Activated CD4-positive, alpha-beta T cell treated with anti-CD3 and anti-CD28 coated beads, Interleukin-2, amount 10 ng/mL, durations not matched to agents 24 days and 14 days (primary cell): ENCODE measurements around the gene RHOH. TPM values are rescaled to one million over a fixed set of nuclear protein-coding genes. Genes with fewer than 3 reads are reported as not detected.
A peak's percentile ranks its signal among the peaks of the same experiment; 100 is the strongest.

ENCODE experiments used
- DNase-seq: peaks from one replicate; pipeline ENCODE4 v3.0.0; 2022
- H3K27ac Mint-ChIP-seq: one replicate; pipeline ENCODE4 v1.8.0; 2022; ENCODE audit warnings: mild to moderate bottlenecking, mixed read lengths
- H3K27me3 Mint-ChIP-seq: one replicate; pipeline ENCODE4 v1.8.0; 2022; ENCODE audit warnings: mixed read lengths
- H3K36me3 Mint-ChIP-seq: one replicate; pipeline ENCODE4 v1.8.0; 2022; ENCODE audit warnings: low read depth, mild to moderate bottlenecking, mixed read lengths
- H3K4me1 Mint-ChIP-seq: one replicate; pipeline ENCODE4 v1.8.0; 2021; ENCODE audit warnings: mixed read lengths
- H3K4me3 Mint-ChIP-seq: one replicate; pipeline ENCODE4 v1.8.0; 2022; ENCODE audit warnings: mild to moderate bottlenecking, moderate library complexity, mixed read lengths
- H3K9me3 Mint-ChIP-seq: one replicate; pipeline ENCODE4 v1.8.0; 2021; ENCODE audit warnings: mixed read lengths
- intact Hi-C: fragments of 100-400 bp; cut with micrococcal nuclease; formaldehyde crosslinking; loops from one replicate; pipeline ENCODE4 v1.15.1; 2023
- total RNA-seq: library from RNA; stranded (reverse); gene quantifications from 2 replicates; pipeline ENCODE4 v1.2.3, GENCODE V29; 2022

The RHOH gene
- total RNA-seq, 1 donor from 2014 or later: 107 TPM

DNA sequence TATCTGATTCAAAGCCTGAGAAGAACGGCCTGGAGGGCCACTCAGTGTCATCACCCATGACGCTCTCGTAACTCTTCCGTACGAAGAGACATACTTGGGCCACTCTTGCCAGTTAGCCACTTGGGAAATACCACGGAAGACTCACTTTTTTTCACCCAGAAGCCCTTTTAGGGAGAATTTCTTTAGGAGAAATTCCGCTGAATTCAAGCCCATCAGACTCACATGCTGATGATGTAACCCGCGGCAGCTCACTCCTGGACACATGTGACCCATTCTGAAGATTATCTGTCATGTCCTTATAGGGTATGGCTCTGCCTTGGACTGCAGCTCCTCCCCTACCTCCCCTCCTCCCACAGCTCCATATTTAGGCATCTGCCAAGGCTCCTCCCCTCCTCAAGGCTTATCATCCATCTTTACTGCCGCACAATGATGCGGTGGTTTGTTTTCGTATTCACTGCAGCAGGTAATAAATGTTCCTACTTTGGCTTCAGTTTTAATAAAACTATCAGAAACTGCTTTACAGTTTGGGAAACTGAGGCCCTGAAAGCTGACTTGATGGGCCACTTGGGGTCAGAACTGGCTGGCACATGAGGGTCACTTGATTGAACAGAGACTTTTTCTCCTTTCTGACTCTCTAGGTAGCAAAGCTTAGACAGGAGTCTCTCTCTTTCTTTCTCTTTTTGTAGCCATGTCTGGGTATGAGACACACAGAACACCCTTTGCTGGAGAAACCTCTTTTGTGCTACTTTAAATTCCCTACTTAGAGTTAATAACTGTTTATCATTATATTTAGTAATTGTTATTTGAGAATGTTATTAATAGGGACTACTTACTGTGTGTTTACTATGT lies 42.1 kb downstream of the RHOH start:
- H3K4me3 Mint-ChIP-seq: peak overlapping the region; percentile 75
- H3K27ac Mint-ChIP-seq: peak overlapping the region; percentile 95
- intact Hi-C loops: loop anchor here (1.0 to 2.0 kb wide), 2 partner anchors 9 to 16 kb away; no protein-coding TSS in a partner anchor
- no peaks in the 10 kb centered on the region for H3K27me3 Mint-ChIP-seq
- peaks cover 81% of the 10 kb centered on the region for H3K4me1 Mint-ChIP-seq
- peaks cover 73% of the 10 kb centered on the region for H3K36me3 Mint-ChIP-seq
- peaks cover 5% of the 10 kb centered on the region for H3K9me3 Mint-ChIP-seq
- DNase-seq: peak; percentile 92

DNA sequence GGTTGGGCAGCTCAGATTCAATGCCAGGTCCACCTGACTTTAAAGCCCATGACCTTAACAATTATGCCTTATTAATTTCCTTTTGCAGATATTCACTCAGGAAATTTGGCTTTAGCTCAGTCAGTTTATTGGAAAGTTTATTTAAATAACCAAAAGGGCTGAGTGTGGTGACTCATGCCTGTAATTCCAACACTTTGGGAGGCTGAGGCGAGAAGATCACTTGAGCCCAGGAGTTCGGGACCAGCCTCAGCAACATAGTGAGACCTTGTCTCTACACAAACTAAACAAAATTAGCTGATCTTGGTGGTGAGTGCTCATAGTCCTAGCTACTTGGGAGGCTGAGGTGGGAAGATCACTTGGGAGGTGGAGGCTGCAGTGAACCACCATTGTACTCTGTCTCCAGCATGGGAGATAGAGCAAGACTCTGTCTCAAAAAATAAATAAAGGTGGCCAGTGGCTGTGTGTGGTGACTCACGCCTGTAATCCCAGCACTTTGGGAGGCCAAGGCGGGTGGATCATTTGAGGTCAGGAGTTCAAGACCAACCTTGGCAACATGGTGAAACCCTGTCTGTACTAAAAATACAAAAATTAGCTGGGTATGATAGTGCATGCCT lies 43.3 kb downstream of the RHOH start:
- Mint-ChIP-seq H3K4me3 (peak overlapping the region; percentile 75), H3K36me3 (peaks cover 70% of the 10 kb centered on the region), H3K27ac (peak overlapping the region; percentile 95), H3K27me3 (no peaks in the 10 kb centered on the region), H3K4me1 (peaks cover 78% of the 10 kb centered on the region), H3K9me3 (peaks cover 5% of the 10 kb centered on the region)
- no peak for DNase-seq
- intact Hi-C loops: loop anchor here (5.0 kb wide), 1 partner anchor 183 kb away; the partner anchor contains the start of gene N4BP2

DNA sequence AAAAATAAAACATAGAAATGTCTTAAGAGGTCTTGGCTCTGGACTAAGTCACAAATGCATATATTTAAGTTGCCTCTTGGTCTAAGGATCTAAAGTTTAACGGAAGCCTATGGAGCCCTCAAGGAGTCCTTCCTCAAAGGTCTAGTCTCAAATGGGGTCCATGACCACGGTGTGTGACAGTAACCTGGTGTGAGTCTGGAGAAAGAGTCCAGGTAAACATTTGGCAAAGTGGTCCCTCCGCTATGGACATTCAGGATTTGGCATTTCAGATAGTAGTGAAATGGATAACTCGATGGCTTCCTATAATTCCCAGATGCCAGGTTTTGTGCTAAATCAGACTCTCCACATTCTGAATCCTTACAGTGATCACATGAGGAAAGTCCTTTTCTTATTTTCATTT lies 44.2 kb downstream of the RHOH start:
- Mint-ChIP-seq H3K27me3 (no peaks in the 10 kb centered on the region), H3K36me3 (peaks cover 75% of the 10 kb centered on the region), H3K27ac (peak overlapping the region; percentile 97), H3K9me3 (peaks cover 5% of the 10 kb centered on the region), H3K4me1 (peaks cover 82% of the 10 kb centered on the region), H3K4me3 (peak overlapping the region; percentile 83)
- DNase-seq: no peak
- intact Hi-C loops: loop anchor here (5.0 kb wide), 1 partner anchor 184 kb away; the partner anchor contains the start of gene N4BP2

DNA sequence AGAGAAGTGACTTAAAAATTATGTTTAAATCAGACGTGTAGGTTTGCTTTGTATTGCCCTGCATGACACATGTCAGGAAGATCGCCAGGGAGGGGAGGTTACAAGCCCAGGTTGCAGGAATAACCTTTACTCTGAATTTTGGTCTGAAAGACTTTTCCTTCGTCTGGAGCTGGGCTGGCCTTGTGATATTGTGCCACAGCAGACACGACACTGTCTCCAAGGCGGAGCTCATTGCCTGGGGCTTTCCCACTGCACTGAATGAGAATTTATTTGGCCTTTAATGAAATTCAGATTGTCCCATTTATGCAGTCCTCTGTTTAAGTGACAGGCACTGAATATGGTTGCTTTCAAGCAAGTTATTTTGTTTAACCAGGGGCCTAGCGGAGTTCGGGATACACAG lies 45.1 kb downstream of the RHOH start:
- intact Hi-C loops: loop anchor here (1.0 to 5.0 kb wide), 4 partner anchors 9 to 185 kb away; partner anchors contain the start of gene N4BP2
- H3K36me3 Mint-ChIP-seq: peaks cover 77% of the 10 kb centered on the region
- H3K27ac Mint-ChIP-seq: peak overlapping the region; percentile 97
- no peaks in the 10 kb centered on the region for H3K27me3 Mint-ChIP-seq
- peaks cover 85% of the 10 kb centered on the region for H3K4me1 Mint-ChIP-seq
- H3K9me3 Mint-ChIP-seq: peaks cover 5% of the 10 kb centered on the region
- peak overlapping the region; percentile 83 for H3K4me3 Mint-ChIP-seq
- DNase-seq: peak; percentile 78

DNA sequence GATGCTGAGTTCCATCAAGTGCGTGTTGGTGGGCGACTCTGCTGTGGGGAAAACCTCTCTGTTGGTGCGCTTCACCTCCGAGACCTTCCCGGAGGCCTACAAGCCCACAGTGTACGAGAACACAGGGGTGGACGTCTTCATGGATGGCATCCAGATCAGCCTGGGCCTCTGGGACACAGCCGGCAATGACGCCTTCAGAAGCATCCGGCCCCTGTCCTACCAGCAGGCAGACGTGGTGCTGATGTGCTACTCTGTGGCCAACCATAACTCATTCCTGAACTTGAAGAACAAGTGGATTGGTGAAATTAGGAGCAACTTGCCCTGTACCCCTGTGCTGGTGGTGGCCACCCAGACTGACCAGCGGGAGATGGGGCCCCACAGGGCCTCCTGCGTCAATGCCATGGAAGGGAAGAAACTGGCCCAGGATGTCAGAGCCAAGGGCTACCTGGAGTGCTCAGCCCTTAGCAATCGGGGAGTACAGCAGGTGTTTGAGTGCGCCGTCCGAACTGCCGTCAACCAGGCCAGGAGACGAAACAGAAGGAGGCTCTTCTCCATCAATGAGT lies 46.6 kb downstream of the RHOH start:
- Mint-ChIP-seq H3K27me3 (no peaks in the 10 kb centered on the region), H3K4me3 (peak overlapping the region; percentile 83), H3K27ac (peak overlapping the region; percentile 97), H3K36me3 (peaks cover 73% of the 10 kb centered on the region), H3K4me1 (peaks cover 78% of the 10 kb centered on the region), H3K9me3 (no peaks in the 10 kb centered on the region)
- intact Hi-C loops: loop anchor here (5.0 kb wide), 1 partner anchor 186 kb away; the partner anchor contains the start of gene N4BP2
- DNase-seq: peak; percentile 70

DNA sequence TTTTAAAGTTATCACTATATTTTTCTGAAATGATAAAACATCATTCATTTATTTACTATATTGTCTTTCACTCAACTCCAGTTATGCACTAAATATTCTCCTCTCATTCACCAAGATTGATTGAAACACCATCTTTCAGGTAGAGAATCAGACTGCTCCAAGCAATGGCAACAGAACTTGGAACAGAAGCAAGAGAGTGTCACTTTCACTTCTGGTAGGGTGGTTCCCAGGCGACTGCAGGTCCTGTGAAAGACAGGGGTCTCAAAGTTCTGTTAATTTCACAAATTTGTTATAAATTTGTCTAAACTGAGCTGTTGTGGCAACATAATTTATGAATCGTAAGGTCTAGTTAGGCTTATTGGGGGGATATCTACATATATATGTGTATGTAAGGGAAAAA lies 47.8 kb downstream of the RHOH start:
- Mint-ChIP-seq H3K36me3 (peaks cover 72% of the 10 kb centered on the region), H3K9me3 (no peaks in the 10 kb centered on the region), H3K27me3 (no peaks in the 10 kb centered on the region), H3K27ac (peak overlapping the region; percentile 89), H3K4me3 (peak overlapping the region; percentile 79), H3K4me1 (peaks cover 75% of the 10 kb centered on the region)
- peak; percentile 73 for DNase-seq
- intact Hi-C loops: loop anchor here (5.0 kb wide), 1 partner anchor 187 kb away; the partner anchor contains the start of gene N4BP2

DNA sequence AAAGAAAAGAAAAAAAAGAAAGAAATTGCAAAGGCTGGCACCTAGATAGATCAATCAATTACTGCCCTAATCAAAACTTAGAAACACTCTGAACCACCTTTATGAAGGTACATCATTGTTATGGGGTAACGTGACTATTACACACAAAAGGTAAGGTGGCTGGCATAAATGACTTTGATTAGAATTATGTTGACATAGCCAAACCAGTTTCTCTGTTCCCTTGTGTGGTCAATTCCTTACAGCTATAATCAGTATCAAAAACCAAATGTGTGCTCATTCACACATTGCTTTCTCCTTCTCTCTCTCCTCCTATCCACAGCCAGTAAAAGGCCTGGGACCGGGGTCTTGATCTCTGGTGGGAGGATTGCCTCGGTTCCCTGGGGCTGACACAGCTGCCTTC lies 48.7 kb downstream of the RHOH start:
- no peaks in the 10 kb centered on the region for H3K27me3 Mint-ChIP-seq
- H3K4me3 Mint-ChIP-seq: peak overlapping the region; percentile 79

DNA sequence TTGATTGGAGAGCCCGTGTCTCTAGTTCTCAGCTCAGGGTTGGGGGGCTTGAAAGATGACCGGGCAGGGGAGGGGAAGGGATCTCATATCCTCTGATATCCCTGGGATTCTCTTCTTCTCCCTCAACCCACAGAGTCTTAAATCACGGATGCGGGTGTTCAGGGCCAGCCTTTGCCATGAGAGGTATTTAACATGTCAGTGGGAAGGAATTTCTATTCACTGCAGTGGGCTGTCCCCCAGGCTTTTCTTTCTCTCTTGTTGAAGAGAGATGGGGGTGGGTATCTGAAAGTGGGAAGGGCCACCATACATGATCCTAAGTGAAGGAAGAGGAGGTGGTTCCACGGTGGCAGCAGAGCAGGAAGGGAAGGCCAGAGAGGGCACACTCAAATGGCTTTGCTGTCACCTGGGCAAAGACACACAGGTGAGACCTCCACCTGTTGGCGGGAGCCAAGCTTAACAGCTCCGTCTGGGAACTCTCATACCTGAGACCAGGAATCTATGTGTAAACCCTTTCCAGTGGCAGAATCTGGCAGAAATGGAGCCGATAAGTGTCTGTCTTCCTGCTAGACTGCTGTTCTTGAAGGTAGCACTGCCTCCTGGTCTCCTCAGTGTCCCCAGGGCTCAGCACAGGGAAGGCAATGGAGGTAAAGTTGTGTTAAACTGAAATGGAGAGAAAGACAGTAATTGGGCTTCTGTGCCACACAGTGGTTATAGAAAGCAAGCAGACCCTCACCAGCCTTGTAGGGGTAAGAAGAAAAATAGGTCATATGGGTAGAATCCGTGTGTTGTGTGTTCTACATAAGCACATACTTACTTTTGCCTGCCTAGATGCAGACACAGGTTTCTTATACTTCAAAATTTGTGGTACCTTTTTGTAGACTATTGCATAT lies 49.4 kb downstream of the RHOH start:
- Mint-ChIP-seq H3K36me3 (peaks cover 68% of the 10 kb centered on the region), H3K4me3 (peak overlapping the region; percentile 79), H3K9me3 (peaks cover under 1% of the 10 kb centered on the region), H3K27me3 (no peaks in the 10 kb centered on the region), H3K27ac (peak overlapping the region; percentile 89), H3K4me1 (peaks cover 69% of the 10 kb centered on the region)
- intact Hi-C loops: no loop called here
- DNase-seq: peak; percentile 62

More for the DNA sequence above, 48.7 kb downstream of the RHOH start:
- H3K27ac Mint-ChIP-seq: peak overlapping the region; percentile 89
- DNase-seq: no peak
- no peaks in the 10 kb centered on the region for H3K9me3 Mint-ChIP-seq
- intact Hi-C loops: no loop called here
- peaks cover 70% of the 10 kb centered on the region for H3K4me1 Mint-ChIP-seq
- H3K36me3 Mint-ChIP-seq: peaks cover 66% of the 10 kb centered on the region

DNA sequence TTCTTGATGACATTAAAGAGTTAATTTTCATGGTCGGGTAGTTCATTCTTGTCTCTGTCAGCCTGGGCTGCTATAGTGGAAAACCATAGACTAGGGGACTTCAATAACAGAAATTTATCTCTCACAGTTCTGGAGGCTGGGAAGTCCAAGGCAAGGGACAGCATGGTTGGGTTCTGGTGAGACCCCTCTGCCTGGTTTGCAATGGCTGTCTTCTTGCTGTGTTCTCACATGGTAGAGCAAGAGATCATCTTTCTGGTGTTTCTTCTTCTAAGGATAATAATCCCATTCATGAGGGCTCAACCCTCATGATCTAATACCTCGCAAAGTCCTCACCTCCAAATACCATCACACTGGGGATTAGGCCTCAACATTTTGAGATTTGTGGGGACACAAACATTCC lies 50.1 kb downstream of the RHOH start:
- peak; percentile 62 for DNase-seq
- Mint-ChIP-seq H3K27me3 (no peaks in the 10 kb centered on the region), H3K4me1 (peaks cover 69% of the 10 kb centered on the region), H3K36me3 (peaks cover 65% of the 10 kb centered on the region), H3K9me3 (peaks cover 4% of the 10 kb centered on the region), H3K27ac (peak overlapping the region; percentile 89), H3K4me3 (peak overlapping the region; percentile 79)
- intact Hi-C loops: no loop called here

DNA sequence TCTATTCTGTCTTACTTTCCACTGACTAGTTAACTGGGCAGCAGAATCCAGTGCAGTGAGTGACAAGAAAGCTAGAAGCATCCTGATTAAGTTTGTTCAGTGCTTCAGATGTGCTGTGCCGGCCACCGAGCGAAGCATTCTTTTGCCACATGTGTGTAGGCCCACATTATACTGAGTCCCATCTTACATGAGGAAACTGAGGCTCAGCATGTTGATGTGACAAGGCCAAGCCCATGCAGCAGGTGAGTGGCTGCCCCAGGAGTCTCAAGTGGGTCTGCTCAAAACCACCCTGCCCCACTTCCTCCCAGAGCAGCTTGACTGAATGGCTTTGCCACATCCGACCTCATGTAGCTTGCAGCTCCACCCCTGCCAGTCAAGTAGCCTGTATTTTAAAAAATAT lies 50.5 kb downstream of the RHOH start:
- peak; percentile 86 for DNase-seq
- intact Hi-C loops: no loop called here
- Mint-ChIP-seq H3K27me3 (no peaks in the 10 kb centered on the region), H3K36me3 (peaks cover 61% of the 10 kb centered on the region), H3K27ac (peak overlapping the region; percentile 89), H3K4me3 (peak overlapping the region; percentile 54), H3K9me3 (peaks cover 4% of the 10 kb centered on the region), H3K4me1 (peaks cover 65% of the 10 kb centered on the region)

DNA sequence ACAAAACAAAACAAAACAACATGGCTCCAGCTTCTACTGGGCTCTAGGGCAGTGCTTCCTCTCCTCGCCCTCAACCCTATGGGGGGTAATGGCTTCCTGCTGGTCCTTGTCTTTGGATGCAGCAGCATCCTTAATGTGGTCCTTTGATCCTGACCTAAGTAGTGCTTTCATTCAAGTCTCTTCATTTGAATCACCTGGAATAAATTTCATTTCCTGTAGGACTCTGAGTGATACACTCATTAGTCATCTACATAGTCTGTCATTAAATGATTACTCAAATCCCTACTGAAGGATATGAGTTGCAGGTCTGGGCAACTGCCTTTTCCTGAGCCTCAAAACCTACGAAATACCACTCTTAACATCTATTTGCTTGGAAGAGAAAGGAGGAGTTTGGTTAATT lies 54.5 kb downstream of the RHOH start:
- Mint-ChIP-seq H3K9me3 (peaks cover 4% of the 10 kb centered on the region), H3K4me1 (peaks cover 58% of the 10 kb centered on the region), H3K27ac (peak overlapping the region; percentile 85), H3K4me3 (peak overlapping the region; percentile 9), H3K27me3 (no peaks in the 10 kb centered on the region), H3K36me3 (peaks cover 26% of the 10 kb centered on the region)
- DNase-seq: no peak
- intact Hi-C loops: loop anchor here (1.0 kb wide), 3 partner anchors 9 to 65 kb away; no protein-coding TSS in a partner anchor

DNA sequence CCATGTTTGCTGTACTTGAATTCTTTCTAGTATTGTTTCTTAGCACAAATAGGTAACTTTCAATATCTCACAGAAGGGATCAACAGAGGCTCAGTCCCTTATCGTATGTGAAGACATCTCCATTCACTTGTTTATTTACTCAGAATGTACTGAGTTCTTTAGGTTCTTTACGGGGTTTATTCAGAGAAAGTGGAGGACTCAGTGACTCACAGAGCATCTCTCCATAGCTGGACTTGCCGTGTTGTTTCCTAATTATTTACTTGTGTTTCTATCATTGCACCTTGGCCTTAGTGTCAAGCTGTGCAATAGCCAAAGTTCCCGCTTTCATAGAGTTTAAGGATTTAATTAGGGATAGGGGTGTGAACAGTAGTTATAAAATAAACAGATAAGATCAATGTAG lies 57.1 kb downstream of the RHOH start:
- intact Hi-C loops: loop anchor here (2.0 kb wide), 2 partner anchors 15 to 49 kb away; no protein-coding TSS in a partner anchor
- H3K9me3 Mint-ChIP-seq: peaks cover 4% of the 10 kb centered on the region

More for the DNA sequence above, 57.1 kb downstream of the RHOH start:
- Mint-ChIP-seq H3K4me1 (peaks cover 59% of the 10 kb centered on the region), H3K27ac (peak overlapping the region; percentile 80), H3K4me3 (peak overlapping the region; percentile 53), H3K27me3 (no peaks in the 10 kb centered on the region), H3K36me3 (peaks cover 9% of the 10 kb centered on the region)
- no peak for DNase-seq
